ENCODE data around the gene CTTN.

- TF ChIP-seq POLR2A (IDR thresholded peaks at IDR 0.05; ENCODE audit: low read depth) (no peak), CTCF (IDR thresholded peaks at IDR 0.05) (no peak), EP300 (IDR thresholded peaks at IDR 0.05) (no peak), POLR2AphosphoS5 (IDR thresholded peaks at IDR 0.05) (no peak)
These were observed 24.6 kb downstream of the CTTN start for GRCh38 chr11:70422692-70423522.
